GM21619 (cell line): ENCODE data around the gene CCL23.
"Not testable (repeated sequence)": the region's sequence is repeated elsewhere in the genome, so short reads cannot be mapped to it uniquely, and the experiment has no call there.

Experiments
- ATAC-seq: cut with Tn5 transposase; IDR thresholded peaks from one replicate; pipeline ENCODE4 v1.9.1; 2021; ENCODE audit not compliant: unreplicated experiment

CCL23 gene

DNA sequence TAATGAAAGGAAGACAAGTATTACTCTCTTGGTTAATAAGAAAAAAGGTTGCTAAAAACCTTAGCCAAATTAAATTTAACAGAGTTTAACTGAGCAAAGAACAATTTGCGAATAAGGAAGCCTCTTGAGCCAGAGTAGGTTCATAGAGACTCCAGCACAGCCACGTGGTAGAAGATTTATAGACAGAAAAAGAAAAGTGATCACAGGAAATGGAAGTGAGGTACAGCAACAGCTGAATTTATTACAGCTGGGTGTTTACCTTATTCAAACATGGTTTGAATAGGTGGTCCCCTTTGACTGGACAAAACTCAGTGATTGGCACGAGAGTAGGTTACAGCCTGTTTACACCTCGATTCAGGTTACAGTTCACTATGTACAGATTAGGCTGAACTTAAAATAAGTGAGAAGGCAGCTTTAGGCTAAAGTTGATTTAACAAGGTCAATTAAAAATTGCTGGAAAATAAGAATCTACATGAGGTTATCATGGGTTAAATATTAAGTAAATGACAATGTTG lies 13.1 kb downstream of the CCL23 start:
- no peak for ATAC-seq

DNA sequence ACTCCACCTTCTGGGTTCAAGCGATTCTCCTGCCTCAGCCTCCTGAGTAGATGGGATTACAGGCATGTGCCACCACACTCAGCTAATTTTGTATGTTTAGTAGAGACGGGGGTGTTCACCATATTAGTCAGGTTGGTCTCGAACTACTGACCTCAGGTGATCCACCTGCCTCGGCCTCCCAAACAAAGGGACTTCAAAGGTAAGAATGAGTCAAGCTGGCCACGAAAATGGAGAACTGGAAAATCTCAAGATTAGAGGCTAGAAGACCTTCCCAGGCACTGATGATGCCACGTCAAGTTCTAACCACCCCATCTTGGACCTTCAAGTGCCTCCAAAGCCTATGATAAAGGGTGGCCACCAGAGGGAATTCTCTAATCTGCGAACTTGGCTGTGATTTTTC lies 15.1 kb downstream of the CCL23 start:
- no peak for ATAC-seq

DNA sequence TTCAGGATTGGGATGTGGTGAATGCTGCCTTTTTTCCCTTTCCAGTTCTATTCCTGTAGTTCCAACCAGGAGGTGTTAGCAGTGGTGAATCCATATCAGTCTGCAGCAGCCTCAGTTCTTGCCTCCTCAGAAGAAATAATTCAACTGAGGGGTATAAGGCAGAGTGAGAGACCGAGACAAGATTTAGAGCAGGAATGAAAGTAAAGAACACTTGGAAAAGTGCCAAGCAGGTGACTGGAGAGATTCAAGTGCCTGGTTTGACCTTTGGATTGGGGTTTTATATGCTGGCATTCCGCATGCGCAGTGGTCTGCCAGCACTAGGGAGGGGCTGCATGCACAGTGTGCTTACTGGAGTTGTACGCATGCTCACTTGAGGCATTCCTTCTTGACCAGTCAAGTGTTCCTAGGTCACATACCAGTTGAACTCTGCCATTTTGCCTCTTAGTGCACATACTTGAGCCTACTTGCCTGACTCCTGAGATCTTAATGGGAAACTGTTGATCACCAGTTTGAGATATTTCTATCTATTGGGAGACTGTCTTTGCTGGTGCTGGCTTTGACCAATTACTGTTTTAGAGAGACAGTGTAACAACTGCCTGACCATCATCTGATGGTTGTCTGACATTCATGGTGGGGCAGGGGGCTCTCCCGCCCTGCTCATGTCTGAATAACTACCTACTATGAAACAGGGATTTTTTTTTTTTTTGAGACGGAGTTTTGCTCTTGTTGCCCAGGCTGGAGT lies 15.7 kb downstream of the CCL23 start:
- ATAC-seq = no peak

DNA sequence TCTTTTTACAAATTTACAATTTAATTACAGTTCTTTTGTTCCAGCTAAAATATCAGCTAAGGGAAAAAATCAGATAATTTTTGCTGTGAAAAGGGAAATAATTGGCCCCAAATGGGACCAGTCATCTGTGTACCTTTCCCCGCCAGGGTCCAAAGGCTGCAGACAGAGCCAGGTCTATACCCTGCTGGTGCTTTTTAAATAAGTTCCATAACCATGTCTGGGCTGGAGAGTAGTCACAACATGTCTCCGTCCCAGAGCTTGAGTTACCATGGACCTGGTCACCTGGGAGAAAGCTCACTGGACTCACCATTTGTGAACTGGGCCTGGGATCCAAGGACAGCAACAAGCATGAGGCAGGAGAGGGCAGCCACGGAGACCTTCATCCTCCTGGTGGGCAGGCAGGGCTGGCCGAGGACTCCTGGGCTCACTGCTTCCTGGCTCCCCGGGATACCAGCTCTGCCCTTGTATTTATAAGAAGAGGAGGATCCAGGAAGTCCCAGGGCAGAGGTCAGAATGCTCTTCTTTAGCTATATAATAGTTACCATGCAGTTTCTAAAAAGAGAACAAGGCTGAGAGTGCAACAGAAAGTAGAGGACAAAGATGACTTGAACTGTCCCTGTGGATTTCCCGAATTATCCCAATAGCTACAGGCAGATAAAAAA lies 16.5 kb downstream of the CCL23 start, which contains the start of gene CCL15:
Gene CCL15, minus strand, starts transcription at position 444 of the 662 bp plus-strand sequence. Its CDS starts 61 bp downstream, at position 383.
- ATAC-seq = no peak

DNA sequence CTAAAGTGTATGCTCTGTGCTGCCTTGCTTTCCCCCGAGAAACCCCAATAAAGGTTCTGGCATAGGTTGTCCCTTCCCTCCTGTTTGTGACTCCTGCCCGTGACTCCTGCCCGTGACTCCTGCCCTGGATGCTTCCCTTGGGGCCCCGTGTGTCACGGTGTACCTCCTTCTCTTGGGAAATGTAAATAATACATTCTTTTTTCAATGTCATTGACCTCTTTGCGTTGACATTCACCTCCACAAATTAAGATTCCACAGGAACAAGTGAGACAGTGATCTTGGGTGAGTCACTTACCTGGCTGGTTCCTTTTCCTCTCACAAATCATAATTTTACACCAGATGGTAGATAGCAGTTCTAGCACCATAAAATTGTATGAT lies 17.1 kb downstream of the CCL23 start:
- ATAC-seq = no peak

DNA sequence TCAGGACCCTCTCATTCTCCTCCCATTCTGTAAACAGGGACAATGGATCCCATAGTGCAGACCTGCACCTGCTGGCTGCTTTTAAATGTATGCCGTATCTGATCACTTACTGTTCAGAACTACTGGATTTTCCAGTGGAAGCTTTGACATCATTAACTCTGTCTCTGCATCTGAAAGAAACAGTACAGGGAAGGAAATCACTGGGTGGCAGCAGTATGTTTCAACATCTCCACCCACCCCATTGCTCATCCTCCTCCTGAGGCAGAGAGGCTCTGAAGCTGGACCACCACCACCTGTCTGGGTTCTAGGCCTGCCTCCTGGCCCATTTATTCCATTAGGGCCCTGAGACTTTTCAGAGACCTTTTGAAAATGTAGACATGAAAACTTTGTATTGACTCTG lies 19.0 kb downstream of the CCL23 start:
- no peak for ATAC-seq

DNA sequence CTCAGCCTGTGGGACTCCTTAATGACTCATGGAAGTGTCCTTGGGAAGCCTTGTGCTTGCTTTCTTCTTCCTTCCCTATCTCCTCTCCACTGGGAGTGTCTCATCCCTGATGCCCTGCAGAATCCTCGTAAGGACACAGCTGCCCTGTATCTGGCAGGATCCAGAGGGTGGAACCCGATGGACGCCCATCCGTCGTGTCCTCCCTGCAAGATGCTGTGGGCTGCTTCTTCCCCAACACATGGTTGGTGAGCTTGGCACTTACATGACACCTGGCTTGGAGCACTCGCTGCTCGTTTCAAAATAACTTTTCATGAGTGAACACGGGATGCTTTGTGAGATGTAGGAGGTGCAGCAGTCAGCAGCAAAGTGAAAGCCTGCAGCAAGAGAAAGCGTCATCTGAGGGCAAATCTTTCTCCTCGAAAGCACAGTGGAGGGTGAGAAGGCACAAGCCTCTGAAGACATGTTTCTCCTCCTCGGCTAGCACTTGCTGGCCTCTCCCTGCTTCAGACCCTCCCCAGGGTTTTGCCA lies 19.7 kb downstream of the CCL23 start:
- no peak for ATAC-seq

DNA sequence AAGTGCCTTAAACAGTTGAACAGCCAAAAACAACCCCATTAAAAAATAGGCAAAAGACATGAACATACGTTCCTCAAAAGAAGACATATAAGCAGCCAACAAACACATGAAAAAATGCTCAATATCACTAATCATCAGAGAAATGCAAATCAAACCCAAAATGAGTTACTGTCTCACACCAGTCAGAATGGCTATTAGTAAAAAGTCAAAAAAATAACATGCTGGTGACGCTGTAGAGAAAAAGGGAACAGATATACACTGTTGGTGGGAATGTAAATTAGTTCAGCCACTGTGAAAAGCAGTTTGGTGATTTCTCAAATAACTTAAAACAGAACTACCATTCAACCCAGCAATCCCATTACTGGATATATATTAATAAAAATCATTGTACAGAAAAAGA lies 22.4 kb downstream of the CCL23 start:
- ATAC-seq = not testable (repeated sequence)

DNA sequence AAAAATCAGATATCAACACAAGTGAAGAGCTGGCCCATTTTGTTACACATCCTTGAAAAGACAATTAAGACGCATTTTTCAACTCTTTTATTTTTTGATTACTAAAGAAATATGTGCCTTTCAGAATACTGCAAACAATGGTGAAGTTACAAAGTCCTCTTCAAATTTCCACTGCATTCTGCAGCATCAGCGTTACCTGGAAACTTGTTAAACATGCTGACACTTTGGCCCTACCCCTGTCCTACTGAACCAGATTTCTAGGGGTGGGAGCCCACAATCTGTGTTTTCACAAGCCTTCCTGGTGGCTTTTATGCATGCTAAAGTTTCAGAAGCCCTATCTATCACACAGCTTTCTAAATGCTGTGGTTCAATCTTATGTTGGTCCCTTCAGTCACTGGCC lies 26.7 kb downstream of the CCL23 start:
- ATAC-seq = no peak

DNA sequence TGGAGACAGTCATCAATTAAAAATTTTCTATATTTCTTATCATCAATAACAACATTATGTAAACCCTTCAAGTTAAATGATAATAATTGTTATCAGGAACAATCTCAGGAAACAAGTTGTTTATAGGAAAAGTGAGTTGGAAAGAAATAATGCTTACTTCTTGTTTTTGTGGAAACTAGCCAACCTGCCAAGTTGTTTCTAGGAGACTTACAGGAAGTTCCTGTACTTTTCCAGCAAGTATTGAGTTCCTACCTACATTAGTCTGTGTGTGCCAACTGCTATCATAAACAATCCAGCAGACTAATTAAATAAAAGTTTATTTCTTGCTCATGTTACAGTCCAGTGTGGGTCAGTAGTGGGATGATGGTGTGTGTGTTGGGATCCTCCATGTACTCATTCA lies 29.6 kb downstream of the CCL23 start:
- ATAC-seq = no peak

DNA sequence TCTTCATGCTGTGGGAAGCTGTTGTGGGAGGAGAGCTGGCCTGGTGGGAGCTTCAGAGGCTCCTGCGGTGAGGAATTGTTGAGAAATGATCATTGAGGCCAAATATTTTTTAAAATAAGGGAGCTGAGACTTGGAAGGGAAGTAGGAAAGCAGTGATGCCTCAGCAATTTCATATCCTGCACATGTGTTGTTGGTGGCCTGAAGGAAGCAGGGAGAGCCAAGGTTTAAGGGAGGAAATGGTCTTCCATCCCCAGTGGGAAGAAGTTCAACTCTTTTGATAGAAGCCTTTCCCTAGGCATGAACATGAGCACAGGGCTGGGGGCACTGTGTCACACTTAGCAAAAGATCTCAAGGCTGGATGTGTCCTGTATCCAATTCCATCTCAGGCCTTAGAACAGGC lies 31.1 kb downstream of the CCL23 start, which contains the start of gene CCL14:
Gene CCL14, minus strand, starts transcription at position 87 of the 400 bp plus-strand sequence. Its CDS starts 80 bp downstream, at position 7.
- ATAC-seq = no peak

DNA sequence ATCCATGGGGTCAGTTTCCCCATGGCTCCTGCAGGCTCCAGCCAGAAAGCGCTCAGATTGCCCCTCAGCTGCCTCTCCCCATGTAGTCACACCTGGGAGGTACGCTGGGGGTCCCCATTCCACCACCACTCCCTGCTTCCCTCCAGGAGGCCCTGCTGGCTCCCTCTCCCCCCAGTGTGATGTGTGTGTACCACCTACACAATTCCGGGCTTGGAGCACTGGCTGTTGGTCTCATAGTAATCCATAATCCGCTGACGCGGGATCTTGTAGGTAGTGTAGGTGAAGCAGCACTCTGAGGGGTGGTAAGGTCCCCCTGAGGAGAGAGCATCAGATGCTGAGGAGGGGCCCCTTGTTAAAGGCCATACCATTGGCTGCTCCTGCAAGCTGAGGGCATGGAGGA lies 33.6 kb downstream of the CCL23 start:
- no peak for ATAC-seq

DNA sequence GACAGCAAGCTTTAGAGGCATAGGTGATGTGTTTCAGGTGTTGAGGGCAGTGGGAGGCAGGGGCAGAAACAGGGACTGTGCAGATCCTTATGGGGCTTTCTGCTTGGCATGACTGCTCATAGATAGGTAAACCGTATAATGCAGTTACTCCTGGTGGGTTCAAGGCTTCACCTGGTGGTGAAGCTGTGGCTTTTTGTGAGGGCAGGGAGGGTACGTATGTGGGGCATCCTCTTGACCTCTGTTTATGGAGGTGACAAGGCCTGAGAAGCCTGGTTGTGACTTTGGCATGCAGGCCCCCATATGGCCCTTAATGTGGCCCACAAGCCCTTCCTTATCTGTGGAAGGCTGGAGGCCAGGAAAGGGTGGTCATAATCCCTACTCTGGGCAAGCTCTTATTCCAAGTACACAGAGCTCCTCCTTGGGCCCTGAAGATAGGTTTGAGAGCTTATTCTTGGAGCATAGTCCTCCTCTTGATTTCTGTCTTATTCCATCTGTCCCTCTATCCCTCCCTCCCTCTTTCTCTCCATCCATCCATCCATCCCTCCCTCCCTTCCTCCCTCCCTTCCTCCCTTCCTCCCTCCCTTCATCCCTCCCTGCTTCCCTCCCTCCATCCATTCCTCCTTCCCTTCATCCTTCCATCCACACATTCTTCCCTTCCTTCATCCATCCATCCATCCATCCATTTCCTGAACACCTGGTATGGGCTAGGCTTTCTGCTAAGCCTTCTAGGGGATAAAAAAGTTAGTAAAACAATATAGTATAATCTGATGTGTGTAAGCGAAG lies 35.2 kb downstream of the CCL23 start:
- ATAC-seq = no peak

DNA sequence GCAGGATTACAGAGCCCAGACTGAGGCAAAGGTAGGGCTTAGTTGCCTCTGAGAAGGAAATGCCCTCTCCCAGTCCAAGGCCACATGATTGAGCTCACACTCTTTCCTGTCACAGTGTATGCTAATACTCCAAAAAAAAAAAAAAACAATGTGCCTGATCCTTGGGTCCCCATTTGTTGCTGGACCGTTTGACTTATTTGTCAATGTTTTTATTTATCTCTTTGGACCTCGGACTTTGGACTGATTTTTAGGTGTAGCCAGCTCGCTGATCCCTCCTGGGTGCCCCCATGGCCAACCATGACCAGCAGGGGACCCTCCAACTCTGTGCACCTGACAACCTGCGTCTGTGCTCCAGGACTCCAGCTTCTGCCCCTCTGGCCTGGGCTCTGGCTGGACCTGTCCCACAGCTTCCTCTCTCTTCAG lies 35.9 kb downstream of the CCL23 start:
- no peak for ATAC-seq

DNA sequence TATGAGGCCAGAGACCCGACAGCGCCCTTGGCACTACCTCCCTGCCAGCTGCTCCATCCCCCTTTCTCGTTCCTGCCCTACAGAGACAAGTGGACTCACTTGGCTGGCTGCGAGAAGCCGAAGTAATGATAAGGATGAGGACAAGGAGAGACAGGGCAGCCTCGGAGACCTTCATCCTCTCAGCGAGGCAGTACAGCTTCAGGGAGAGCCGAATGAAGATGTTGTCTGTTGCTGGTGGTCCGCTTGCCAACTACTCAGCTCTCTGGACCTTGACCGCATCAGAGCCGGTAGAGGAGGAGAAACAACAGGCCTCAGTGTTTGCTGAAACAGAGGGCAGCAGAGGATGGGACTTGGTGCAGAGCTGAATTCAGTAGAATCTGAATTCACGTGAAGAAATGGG lies 36.5 kb downstream of the CCL23 start, which contains the start of gene CCL16:
Gene CCL16, minus strand, starts transcription at position 252 of the 400 bp plus-strand sequence. Its CDS starts 77 bp downstream, at position 175.
- no peak for ATAC-seq

DNA sequence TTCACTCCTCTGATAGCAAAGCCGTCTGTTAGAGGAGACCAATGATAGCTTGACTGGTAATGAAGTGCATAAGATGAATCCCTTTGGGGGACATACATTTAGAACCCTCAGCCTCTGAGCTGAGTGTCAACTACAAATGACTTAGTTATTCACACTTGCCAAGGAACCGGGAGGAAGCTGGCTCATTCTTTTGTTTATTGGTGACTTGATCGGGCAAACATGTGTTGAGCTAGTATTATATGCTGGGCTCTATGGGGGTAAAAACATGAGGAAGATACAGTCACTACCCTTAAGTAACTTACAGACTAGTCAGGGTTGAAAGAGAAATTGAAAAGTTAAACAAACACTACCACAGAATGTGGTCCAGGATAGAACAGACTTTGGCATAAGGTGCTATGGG lies 39.4 kb downstream of the CCL23 start:
- ATAC-seq = no peak

DNA sequence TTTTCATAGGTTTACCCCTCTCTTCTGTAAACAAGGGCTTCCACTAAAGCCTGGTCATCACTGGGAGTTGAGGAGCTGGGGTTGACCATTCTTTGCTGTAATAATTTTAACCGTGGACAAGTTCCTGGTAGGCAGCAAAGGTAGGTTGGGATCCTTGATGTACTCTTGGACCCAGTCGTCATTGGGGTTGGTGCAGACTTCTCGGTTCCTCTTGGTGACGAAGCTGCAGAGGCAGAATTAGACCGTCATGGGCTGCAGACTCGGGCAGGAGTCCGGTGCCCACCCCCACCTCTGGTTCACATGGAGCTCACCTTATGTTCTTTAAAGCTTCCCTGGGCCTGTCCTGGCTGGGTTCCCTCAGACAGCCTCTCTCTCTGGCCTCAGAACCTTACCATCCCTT lies 40.3 kb downstream of the CCL23 start:
- no peak for ATAC-seq

DNA sequence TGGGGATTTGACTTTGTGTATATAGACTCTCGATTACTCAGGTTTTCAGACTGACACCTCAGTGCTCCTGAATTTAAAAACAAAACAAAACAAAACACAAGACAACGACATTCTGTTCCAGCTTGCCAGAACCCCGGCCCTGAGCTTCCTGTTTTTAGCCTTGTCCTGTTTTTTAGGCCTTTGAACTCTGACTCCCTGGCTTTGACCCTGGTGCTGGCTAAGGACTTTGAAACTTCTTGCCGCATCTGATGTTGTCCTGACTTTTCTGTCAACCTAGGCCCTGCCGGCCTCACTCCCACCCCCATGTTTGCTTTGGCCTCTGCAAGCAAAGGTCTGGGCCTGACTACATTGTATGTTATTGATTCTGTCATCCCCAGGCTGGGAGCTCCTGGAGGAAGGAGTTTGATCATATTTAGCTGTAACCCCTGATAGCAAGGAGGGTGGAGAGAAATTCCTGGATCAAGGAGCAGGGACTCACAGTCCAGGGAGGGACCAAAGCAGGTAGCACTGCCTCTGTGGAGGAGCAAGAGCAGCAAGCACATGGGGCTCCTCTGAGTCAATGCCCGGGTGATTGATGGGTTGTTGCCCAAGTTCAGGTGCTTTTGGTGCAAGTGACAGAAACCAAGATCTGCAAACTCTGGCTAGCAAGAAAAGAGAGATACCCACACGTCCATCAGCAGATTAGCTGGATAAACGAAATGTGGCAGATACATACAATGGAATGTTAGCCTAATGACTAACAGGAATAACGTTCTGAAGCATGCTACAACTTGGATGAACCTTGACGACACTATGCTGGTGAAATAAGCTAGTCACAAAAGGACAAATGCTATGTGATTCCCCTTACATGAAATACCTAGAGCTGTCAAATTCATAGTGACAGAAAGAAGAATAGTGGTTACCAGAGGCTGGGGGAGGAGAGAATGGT lies 44.2 kb downstream of the CCL23 start:
- ATAC-seq = no peak

DNA sequence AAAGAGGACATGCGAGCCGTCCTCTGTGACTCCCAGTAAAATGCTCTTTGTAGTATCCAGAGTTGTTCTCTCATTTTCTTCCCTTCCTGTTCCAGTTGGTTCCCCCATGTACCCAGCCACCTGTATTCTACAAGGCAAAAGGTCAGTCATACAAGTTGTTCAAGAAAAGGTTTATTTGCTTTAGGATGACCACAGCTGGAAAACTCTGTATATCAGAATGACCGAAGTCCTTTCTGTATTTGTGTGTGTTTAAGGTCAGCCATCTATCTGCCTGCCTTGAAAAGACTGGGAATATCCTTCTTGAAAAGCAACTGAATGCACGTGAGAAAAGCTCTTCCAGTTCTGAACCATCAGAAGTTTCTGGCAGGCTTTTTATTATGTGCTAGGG lies 44.8 kb downstream of the CCL23 start:
- no peak for ATAC-seq

DNA sequence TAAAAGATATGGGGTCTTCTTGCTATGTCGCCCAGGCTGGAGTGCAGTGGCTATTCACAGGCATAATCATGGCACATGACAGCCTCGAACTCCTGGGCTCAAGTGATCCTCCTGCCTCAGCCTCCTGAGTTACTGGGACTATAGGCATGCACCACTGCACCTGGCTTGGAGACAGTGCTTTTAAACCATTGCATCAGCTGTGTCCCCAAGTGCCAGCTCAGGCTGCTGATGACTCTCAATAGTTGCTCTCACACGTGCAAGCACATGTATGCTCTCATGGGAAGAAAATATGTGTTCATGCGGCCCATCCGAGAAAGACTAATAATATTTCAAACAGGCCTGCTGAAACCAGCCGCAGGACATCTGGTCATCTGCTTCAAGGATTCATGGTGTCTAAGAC lies 45.2 kb downstream of the CCL23 start:
- ATAC-seq = no peak
